ENCODE measurements around the gene PATZ1. TPM values are rescaled to one million over a fixed set of nuclear protein-coding genes. Genes with fewer than 3 reads are reported as not detected.

Gene PATZ1
- total RNA-seq, 2 experiments from 2014 or later: 34.1 to 34.3 TPM

DNA sequence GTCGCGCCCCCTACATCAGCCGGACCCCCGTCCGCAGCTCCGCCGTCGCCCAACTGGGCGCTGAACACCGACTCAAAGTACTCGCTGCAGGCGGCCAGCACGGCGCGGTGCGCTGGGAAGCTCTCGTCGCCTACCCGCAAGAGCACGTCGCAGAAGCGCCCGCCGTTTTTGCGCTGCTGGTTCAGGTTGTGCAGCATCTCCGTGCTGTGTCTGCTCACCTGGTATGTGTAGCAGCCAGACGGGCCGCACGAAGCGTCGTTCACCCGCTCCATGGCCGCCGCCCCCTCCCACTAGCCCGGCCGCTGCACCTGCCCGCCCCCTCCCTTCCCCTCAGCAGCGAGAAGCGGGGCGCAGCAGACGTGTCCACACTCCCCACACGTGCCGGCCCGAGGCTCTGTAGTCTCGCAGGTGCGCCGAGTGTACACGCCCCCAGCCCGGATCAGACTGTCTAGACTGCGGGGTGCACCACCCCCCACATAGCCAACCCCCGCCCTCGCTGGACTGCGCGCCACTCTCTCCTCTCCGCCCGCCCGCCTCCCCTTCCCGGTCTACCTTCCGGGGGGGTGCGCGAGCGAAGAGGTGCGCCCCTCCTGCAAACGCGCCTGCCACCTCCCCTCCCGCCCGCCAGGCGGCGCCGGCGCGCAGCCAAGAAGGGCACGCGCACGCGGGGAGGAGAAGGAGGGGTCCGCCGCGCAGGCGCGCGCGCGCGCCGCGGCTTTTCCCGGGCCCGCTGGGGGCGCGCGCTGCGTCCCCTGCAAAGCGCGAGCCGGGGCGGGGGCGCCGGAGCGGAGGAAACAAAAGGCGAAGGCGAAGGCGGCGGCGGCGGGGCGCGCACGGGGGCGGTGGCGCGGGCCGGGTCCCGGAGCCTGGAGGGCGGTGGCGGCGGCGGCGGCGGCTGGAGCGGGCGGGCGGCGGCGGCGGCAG, 553 bp downstream of the PATZ1 start:
- POLR2A ChIA-PET: interaction anchor here (0.6 to 1.7 kb wide), 10 partner anchors 8 to 377 kb away, joined by 3 to 15 read pairs (median 5); partner anchors contain the start of genes DRG1, MORC2, PIK3IP1 and PISD
- CTCF ChIA-PET: interaction anchor here (0.5 to 1.6 kb wide), 6 partner anchors 30 to 134 kb away, joined by 3 to 5 read pairs (median 4); partner anchors contain the start of genes LIMK2 and PIK3IP1

DNA sequence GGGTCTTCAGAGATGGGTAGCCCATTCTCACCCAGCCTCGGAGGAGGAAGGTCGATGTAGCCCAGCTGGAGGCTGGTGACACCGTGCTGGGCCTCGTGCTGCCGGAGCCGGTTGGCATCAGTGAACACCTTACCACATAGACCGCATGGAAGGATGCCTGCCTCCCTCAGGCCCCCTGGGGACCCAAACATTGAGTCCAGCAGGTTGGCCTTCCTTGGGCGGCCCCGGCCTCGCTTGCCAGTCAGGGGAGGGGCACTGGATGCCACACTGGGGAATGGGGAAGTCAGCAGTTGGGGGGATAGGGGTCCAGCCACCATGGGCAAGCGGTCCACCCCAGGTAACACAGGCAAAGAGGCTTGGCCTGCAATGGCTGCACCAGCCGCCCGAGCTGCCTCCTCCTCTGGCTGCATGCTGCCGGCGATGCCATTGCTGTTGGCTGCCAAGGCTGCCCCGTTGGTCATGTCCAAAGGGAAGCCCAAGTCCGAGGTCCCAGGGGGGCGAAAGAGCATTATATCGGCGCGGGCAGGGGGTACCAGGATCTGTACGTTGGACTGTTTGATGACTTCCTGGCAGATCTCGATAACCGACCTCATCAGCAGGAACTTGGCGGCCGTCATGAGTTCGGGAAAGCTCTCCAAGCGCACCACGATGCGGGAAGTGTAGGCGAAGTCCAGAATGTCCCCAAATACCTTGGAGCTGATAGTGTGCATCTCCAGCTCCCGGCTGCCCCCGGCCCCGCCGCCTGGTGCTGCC, 1.4 kb downstream of the PATZ1 start:
- ChIA-PET CTCF (interaction anchor here (0.9 to 1.6 kb wide), 4 partner anchors 14 to 133 kb away, joined by 3 to 5 read pairs (median 4); partner anchors contain the start of genes LIMK2 and PIK3IP1), POLR2A (interaction anchor here (1.0 to 1.5 kb wide), 3 partner anchors 53 to 56 kb away, joined by 3 to 8 read pairs (median 5); partner anchors contain the start of gene PIK3IP1)

DNA sequence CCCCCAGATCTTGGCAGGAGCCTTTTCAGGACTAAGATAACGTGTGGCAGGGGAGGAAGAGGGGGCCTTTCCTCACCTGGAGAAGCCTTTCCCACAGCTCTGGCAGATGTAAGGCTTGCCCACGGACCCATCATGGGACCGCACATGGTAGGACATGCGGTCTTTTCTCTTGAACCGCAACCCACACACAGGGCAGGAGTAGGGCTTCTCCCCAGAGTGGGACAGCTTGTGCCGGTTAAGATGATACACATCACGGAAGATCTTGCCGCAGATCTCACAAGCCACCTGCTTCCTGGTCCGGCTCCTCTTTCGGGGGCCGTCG, 1.9 kb downstream of the PATZ1 start:
- ChIA-PET CTCF (interaction anchor here (1.1 to 1.6 kb wide), 3 partner anchors 14 to 132 kb away, joined by 3 to 5 read pairs (median 4); partner anchors contain the start of genes LIMK2 and PIK3IP1), POLR2A (interaction anchor here (0.8 to 1.5 kb wide), 4 partner anchors 51 to 55 kb away, joined by 3 to 8 read pairs (median 4); partner anchors contain the start of gene PIK3IP1)

DNA sequence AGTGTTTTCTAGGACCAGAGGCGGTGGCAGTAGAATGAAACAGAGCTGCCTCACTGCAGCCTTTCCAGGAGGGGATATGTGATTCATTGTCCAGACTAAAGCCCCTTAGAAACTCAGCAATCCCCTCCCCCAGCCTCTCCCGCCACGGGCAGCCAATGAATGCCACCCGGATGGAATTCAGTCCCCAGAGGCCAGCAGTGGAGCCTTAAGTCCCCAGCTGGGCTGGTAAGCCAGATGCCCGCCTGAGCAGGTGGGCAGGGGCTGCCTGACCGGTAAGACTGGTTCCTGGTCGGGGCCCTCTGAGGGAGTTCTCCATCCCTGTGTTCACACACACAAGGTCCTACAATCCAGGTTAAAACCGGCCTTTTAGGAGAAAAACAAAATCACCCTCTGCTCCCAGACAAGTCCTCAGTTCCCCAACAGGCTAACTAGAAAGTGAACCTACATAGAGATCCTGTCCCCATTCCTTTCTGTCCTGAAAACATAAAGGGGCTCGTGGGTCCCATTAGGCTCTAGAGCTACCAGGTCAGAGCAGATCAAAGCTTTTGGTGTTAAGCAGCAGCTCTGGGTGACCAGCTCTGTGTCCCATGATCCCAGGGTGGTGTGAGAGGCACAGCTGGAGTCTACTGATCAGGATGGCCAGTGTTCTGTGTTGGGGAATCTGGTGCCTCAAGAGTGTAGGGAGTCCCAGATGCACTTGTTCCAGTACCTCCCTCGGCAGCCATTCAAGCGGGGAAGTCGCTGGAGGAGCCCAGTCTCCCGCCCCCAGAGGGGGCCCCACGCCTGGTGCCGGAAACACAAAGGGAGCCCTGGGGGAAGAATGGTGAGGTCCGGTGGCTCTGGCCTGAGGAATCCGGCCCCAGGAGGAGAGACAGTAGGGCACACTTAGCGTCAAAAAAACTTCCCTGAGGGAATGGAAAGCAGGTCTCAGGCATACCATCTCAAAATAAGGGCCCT, 2.6 kb downstream of the PATZ1 start:
- ChIA-PET POLR2A (interaction anchor here (0.8 kb wide), 1 partner anchor 51 kb away, joined by 3 read pairs; the partner anchor contains the start of gene PIK3IP1), CTCF (interaction anchor here (0.6 to 1.6 kb wide), 3 partner anchors 13 to 51 kb away, joined by 3 to 5 read pairs (median 3); partner anchors contain the start of gene PIK3IP1)

DNA sequence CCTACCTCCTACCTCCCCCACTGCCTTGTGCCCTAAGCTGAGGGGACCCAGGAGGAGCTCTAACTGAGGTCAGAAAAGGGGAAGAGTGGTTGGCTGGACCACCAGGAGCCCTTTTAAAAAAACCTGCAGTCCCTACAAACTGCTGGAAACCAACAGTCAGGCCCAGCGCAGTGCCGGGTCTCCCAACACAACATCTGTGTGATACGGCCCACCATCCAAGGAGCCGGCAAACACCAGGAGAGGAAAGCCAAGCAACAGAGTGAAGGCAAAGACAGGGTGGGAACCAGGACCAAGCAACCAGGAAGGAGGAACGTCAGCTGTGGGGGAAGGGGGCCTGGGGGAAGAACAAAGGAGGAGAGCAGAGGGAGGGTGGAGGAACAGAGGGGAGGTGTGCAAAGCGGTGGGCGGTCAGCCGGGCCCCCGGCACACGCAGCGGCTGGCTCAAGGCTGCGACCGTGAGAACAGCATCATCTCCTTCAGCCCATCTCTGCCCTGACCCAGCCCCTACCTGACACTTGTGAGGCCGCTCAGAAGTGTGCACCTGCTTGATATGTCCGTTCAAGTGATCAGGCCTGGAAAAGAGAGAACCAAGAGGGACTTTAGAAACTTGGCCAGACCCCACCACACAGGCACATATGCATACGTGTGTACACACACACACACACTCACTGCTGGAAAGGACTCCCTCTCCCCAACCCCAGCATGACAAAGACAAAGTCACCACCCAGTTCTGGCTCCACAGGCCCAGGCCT, 3.6 kb downstream of the PATZ1 start:
- ChIA-PET CTCF (no interaction called here), POLR2A (interaction anchor here (0.6 kb wide), 1 partner anchor 10 kb away, joined by 14 read pairs; no protein-coding TSS in a partner anchor)

DNA sequence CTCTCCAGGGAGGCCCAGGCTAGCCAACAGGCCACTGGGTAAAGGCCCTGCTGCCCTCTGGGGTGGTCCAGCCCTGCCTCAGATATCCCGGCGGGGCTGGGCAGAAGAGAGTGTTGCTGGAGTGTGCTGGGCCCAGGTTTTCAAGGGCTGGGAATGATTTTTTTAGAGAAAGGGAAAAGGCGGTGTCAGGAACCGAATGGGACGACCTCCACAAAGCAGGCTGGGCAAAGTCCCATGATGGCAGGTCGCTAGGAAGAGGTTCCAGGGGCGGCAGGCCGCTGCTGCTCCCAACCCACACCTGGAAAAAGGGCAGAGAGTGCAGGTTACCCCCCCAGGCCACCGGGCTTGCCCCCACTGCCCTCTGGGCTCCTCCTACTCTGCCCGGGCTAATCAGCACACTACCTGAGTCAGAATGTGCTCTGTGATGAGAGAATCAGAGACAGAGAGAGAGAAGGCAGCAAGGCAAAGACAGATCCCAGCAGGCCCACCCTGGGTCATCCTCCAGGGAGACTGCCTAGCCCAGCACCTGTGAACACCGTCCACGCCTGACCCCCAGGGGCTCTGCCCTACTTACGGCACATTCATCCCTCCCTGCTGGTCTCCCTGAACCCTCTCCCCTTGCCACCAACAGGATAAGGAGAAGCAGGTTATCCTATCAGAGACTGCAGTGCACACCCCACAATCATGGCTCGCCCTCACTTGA, 4.6 kb downstream of the PATZ1 start:
- POLR2A ChIA-PET: no interaction called here
- CTCF ChIA-PET: no interaction called here

DNA sequence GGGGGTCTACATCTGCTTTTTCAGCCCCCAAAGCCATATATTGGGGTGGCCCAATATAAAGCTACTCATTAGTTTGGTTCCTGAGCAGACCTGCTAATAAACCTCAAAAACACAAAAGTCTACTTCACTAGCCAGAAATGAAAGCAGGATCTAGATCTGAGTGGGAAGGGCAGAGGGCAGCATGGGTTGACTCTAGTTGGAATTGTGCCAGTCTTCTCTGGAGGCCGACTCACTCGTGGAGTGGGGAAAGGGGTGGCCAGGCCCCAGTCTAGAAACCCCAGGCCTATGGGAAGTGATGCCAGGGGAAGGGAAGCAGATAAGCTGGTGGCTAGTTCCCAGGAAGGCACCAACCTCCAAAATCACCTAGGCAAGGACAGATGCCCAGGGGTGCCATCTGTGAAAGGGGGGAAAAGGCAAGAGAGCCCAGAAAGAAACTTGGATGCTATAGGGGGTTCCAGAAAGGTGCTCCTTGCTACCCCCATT, 5.3 kb downstream of the PATZ1 start:
- CTCF ChIA-PET: interaction anchor here (1.3 kb wide), 1 partner anchor 47 kb away, joined by 11 read pairs; no protein-coding TSS in a partner anchor
- POLR2A ChIA-PET: no interaction called here

DNA sequence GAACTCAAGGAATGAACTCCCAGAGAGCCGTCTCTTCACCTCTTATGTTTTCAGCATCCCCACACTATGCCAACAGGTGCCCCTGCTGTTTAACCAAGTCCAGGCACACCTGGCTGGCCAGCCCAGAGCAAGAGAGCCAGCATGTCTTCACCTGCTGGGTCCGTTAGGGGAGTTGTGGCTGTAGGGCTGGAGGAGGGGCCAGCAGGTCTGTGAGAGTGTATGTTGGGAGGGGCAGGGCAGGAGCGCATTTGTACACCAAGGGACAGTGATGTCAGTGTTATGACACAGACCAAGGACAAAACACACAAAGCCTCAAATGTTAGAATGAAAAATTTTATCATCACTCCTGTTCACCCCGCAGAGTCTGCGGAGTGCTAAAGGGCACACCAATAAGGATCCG, 5.8 kb downstream of the PATZ1 start:
- POLR2A ChIA-PET: no interaction called here
- CTCF ChIA-PET: interaction anchor here (1.3 kb wide), 1 partner anchor 47 kb away, joined by 11 read pairs; no protein-coding TSS in a partner anchor

DNA sequence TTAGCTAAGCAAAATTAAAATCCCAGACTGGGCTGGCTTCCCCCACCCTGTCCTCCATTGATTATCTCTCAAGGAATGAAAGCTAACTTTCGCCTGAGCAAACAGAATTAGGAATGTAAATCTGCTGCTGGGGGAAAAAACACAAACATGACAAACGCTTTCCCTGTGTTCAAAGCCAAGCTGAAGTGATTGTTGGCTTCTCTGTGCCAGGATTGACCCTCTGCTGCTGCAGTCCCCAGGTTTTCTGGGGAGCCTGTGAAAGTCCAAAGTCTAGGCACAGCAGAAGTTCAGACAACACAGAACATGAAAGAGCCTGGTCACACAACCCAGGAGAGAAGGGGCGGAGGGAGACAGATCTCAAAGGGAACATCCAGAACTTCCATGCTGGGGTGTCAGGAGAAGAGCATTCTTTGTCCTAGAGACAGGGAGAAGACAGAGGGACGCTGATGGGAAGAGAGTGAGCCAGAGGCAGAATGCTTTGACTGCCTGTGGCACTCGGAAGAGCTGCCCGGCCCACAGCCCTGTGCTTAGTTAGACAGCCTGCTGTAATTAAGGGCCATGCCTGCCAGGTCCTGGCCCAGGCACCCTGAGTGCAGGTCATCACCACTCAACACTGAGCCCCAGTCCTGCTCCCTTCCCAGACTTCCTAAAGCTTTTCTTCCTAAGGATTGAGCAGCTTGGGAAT, 6.9 kb downstream of the PATZ1 start:
- ChIA-PET POLR2A (no interaction called here), CTCF (interaction anchor here (1.3 kb wide), 1 partner anchor 46 kb away, joined by 11 read pairs; no protein-coding TSS in a partner anchor)

DNA sequence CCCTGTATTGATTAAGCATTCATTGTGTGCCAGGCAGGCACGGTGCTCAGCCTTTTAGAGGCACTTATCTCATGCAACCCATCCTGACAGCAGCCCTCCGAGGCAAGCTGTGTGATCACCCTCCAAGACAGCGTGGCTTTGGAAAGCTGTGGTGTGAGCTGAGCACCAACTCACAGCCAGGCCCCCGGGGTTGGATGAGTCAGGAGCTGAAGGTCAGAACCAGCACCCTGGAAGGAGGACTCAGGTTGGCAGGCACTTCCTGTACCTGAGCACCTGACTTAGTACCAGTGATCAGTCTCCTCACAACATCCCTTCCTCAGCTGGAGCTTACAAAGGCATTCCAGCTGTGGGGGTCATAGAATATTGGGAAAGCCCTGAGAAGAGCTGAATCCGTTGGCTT, 9.0 kb downstream of the PATZ1 start:
- ChIA-PET CTCF (no interaction called here), POLR2A (interaction anchor here (1.3 kb wide), 1 partner anchor 9 kb away, joined by 5 read pairs; the partner anchor contains the start of gene PATZ1)

DNA sequence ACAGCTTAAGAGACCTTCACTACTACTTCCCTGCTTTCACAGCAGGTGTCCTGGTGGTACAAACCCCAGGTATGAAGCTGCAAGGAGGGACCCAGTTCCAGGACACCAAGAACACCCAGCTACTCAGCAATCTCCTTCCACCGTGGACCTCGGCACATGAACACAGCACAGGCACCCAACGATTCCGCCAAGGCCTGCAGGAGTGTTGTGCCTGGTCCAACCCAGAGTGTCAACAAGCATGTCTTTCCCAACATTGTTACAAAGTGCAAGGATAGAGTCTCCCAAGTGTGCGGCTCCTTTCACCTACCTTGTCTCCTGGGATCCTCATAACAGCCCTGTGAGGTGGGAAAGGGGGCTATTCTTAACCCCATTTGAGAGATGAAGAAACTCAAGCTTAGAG, 11.8 kb downstream of the PATZ1 start:
- ChIA-PET POLR2A (no interaction called here), CTCF (interaction anchor here (0.5 kb wide), 1 partner anchor 35 kb away, joined by 3 read pairs; no protein-coding TSS in a partner anchor)

DNA sequence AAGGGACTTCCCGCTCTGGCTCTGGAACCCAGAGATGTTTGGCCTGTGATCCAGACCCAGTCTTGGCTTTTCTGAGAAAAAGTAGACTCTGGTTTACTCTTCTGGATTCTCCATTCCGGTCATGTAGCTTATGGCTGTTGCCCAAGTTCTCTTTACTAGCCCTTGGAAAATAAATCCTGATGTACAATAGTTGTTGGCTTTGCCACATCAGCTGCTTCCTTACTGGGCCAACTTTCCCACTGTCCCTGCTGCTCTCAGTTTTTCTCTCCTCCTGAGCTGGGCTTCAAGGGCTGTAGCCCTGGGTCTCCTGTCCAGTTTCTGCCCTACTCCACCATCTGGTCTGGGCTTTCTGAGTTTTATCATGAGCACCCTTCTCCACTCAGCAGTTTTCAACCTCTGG, 12.5 kb downstream of the PATZ1 start:
- ChIA-PET CTCF (no interaction called here), POLR2A (no interaction called here)

DNA sequence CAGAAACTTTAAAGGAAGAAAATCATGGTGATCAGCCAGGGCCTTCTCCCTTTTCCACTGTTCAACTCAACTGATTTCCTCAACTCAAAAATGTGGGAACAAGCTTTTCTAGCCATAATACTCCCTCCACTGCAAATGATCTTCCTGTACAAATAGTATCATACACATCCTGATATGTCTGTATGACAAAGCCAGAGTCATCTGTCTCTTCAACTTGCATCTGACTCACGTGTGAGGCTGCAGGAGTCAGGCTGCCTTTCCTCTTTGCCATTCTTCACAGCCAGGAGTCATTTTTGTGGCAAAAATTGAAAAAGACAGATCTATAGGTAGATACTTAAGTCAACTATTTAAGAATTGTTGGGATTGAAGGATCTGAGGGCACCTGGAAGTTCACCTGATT, 13.3 kb downstream of the PATZ1 start:
- CTCF ChIA-PET: interaction anchor here (1.8 kb wide), 1 partner anchor 20 kb away, joined by 4 read pairs; no protein-coding TSS in a partner anchor

DNA sequence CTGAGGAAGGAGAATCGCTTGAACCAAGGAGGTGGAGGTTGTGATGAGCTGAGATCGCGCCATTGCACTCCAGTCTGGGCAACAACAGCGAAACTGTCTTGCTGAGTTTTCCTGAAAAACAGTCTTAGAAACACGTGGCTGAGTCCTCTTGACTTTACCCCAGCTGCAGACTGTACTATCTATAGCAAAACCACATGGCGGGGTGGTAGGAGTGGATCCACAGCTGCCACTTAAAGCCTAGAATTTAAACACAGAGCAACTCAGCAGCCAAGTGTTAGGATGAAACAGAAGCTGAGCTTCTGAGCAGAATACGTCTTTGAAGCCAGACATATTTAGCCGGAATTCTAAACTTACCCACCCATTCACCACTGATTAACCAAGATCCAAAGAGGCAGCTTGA, 14.1 kb downstream of the PATZ1 start:
- CTCF ChIA-PET: interaction anchor here (0.9 to 1.8 kb wide), 3 partner anchors 12 to 33 kb away, joined by 3 to 4 read pairs (median 4); no protein-coding TSS in a partner anchor
- POLR2A ChIA-PET: no interaction called here

More for the DNA sequence above, 13.3 kb downstream of the PATZ1 start:
- POLR2A ChIA-PET: interaction anchor here (0.6 kb wide), 2 partner anchors 9 to 958 kb away, joined by 4 to 14 read pairs; no protein-coding TSS in a partner anchor

DNA sequence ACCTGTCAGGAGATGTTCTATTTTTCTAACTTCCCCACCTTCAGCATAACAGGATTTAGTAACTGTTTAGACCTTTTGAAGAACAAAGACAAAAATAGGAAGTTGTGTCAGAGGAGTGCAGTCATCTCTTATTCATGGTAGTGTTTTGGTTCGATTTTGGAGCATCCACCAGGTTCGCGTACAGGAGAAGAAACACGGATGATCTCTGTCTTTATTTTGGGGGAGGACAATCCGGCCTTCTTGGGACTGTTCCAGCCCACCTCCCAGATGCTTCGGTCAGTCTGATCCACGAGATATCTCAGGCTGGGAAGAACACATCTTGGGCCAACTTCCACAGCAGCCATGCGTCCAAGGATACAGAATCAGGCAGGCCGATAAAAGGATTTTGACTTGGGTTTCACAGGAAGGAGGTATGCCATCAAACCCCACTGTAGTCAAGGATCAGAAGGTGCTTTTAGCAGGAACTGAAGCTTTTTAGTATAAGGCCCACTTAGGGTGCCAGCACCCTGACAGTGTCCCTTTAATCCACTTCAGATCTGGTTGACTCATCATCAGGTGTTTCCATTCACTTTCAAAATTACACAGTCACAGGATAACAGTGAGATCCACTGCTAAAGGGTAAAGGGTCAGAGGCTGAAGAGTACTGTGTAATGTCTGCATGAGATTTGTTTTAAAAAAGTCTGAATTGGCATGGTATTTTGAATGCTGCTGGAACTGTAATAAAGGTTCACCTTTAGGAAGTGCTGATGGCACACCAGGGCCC, 16.5 kb downstream of the PATZ1 start:
- ChIA-PET POLR2A (no interaction called here), CTCF (interaction anchor here (1.1 kb wide), 1 partner anchor 15 kb away, joined by 3 read pairs; no protein-coding TSS in a partner anchor)

DNA sequence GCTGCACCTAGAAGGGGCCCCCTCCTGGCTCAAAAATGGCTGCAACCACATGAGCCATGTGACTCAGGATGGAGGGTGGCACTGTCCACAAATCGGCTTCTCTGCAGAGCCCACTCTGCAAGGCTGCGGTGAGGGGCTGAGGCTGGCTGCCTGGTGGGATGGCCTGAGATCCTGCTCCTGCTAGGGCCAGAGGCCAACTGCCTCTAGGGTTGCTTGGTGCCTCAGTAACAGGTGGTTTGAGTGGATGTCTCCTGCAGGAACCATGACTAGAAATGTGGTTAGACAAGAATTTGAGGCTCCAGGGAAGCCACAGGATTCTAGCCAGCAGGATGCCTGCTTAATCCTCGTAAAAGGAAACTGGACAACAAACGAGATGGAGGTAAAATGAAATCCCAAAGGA, 17.1 kb downstream of the PATZ1 start:
- CTCF ChIA-PET: no interaction called here

More for the DNA sequence above, 17.1 kb downstream of the PATZ1 start:
- POLR2A ChIA-PET: no interaction called here

Measured in activated CD8-positive, alpha-beta memory T cell treated with anti-CD3 and anti-CD28 coated beads for 36 hours (primary cell).